Nephron progenitor cell (in vitro differentiated cells): ENCODE measurements around the gene RNF121.

Experiments used
- DNase-seq: peaks from one replicate; pipeline ENCODE4 v3.0.0; 2021
- H3K27ac Mint-ChIP-seq: 2 replicates; pipeline ENCODE4 v1.8.0; 2021; ENCODE audit warnings: mild to moderate bottlenecking, moderate library complexity, mixed read lengths
- H3K27me3 Mint-ChIP-seq: 2 replicates; pipeline ENCODE4 v1.8.0; 2021; ENCODE audit warnings: mild to moderate bottlenecking, low read depth, mixed read lengths; ENCODE audit not compliant: poor library complexity
- H3K36me3 Mint-ChIP-seq: 2 replicates; pipeline ENCODE4 v1.8.0; 2021; ENCODE audit warnings: low read depth, mixed read lengths
- H3K4me1 Mint-ChIP-seq: 2 replicates; pipeline ENCODE4 v1.8.0; 2021; ENCODE audit warnings: mixed read lengths
- H3K4me3 Mint-ChIP-seq: 2 replicates; pipeline ENCODE4 v1.8.0; 2021; ENCODE audit warnings: mild to moderate bottlenecking, moderate library complexity, mixed read lengths
- H3K9me3 Mint-ChIP-seq: 2 replicates; pipeline ENCODE4 v1.8.0; 2021; ENCODE audit warnings: mild to moderate bottlenecking, moderate library complexity, mixed read lengths
- CTCF ChIP-seq: fragments of 200-600 bp; sonication (generic); IDR thresholded peaks from 2 replicates; pipeline ENCODE4 v1.5.0; 2021; ENCODE audit warnings: antibody characterized with exemption

The RNF121 gene

GRCh38 chr11:71913756-71914526 is 14.9 kb upstream of the RNF121 start:
- Mint-ChIP-seq H3K9me3 (no peaks in the 10 kb centered on the region), H3K36me3 (peaks cover 51% of the 10 kb centered on the region)

DNA sequence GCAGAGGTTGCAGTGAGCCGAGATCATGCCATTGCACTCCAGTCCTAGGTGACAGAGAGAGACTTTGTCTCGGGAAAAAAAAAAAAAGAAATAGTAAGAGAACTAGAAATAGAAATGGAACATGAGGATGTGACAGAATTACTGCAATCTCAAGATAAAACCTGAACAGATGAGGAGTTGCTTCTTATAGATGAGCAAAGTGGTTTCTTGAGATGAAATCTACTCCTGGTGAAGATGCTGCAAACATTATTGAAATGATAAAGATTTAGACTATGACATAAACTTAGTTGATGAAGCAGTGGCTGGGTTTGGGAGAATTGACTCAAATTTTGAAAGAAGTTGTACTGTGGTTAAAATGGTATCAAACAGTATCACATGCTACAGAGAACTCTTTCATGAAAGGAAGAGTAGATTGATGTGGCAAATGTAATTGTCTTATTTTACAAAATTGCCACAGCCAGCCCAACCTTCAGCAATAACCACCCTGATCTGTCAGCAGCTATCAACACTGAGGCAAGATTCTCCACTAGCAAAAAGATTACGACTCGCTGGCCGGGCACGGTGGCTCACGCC is 14.1 kb upstream of the RNF121 start:
- Mint-ChIP-seq H3K4me3 (no peak overlapping the region), H3K4me1 (peaks cover 5% of the 10 kb centered on the region), H3K27ac (peak overlapping the region; percentile 39), H3K36me3 (peaks cover 52% of the 10 kb centered on the region), H3K9me3 (no peaks in the 10 kb centered on the region), H3K27me3 (peaks cover 10% of the 10 kb centered on the region)
- no peak for TF ChIP-seq CTCF
- no peak for DNase-seq

More at GRCh38 chr11:71913756-71914526, 14.9 kb upstream of the RNF121 start:
- H3K27ac Mint-ChIP-seq, result no peak overlapping the region
- peaks cover 8% of the 10 kb centered on the region for H3K27me3 Mint-ChIP-seq
- no peak overlapping the region for H3K4me3 Mint-ChIP-seq
- DNase-seq, result no peak
- peaks cover 6% of the 10 kb centered on the region for H3K4me1 Mint-ChIP-seq
- TF ChIP-seq CTCF, result no peak

DNA sequence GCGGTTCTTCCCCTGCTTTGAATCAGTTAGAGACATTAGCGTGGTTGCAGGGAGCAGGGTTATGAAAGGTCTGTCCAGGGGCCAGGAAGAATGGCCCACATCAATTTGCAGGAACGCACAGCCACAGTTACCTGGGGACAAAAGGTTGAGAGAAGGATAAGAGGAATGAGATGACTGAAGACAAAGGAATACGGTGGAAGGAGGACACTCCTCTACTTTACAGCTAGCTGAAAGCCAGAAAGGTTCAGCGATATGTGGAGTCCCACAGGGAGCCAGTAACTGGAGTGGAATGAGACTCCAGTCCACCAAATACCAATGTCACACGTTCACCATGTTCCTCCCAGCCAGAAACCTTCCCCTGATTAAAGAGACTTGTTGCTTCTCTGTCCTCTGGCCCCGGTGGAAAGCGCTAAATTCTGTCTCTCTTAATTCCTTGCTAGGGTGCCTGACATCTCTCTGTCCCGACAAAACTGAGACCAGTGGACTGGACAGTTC is 11.2 kb upstream of the RNF121 start:
- Mint-ChIP-seq H3K27ac (no peak overlapping the region), H3K36me3 (peaks cover 38% of the 10 kb centered on the region), H3K4me3 (no peak overlapping the region), H3K9me3 (no peaks in the 10 kb centered on the region), H3K4me1 (peaks cover 5% of the 10 kb centered on the region), H3K27me3 (peaks cover 10% of the 10 kb centered on the region)
- no peak for TF ChIP-seq CTCF
- DNase-seq, result no peak

DNA sequence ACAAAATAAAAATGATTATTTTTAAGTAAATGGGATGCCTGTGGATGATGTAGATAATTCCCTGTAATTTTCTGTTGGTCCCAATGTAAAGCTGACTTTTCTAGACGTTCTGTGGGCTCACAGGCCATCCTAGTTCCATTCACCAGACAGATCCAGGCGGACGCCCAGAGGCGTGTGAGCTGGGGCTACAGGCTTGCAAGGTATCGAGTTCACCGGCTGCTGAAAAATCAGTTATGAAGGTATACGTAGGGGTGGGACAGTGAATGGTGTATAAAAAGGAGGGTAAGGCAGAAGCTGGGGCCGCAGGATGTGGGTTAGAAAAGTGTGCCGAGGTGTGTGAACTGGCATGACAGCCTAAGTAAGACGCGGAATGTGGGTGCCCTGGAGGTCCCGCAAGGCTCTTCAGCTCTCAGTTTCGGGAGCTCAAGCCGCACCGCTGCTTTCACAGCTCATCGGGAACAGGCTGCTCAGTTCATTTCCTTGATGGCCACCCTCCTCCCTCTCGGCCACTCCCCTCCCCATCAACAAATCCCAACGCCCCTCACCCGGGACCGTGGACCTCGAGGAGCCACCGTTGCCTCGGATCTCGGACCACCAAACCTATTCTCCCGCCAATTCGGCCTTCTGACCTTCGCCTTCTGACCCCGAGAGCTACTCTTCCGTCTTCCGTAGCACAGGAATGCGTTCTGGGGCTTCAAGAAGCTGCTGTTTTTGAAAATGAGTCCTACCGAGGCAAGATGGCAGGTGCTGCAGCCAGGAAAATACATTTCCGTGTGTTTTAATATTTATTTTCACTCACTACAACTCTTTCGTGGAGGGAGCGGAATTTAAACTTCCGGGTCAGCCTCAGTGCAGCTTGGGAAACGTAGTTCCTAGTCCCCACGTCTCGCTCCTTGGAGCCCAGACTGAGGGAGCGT is 768 bp upstream of the RNF121 start, which contains the start of gene XNDC1N:
XNDC1N (minus strand) TSS at position 775 of the 917 bp plus-strand sequence. CDS start 5,241 bp downstream, outside the sequence.
- Mint-ChIP-seq H3K36me3 (peaks cover 19% of the 10 kb centered on the region), H3K27ac (peak within 1 kb of the TSS; percentile 99), H3K9me3 (no peaks in the 10 kb centered on the region), H3K27me3 (peaks cover 6% of the 10 kb centered on the region), H3K4me1 (peaks cover 33% of the 10 kb centered on the region), H3K4me3 (peak within 1 kb of the TSS; percentile 99)
- DNase-seq, result peak; percentile 73
- TF ChIP-seq CTCF, result no peak

DNA sequence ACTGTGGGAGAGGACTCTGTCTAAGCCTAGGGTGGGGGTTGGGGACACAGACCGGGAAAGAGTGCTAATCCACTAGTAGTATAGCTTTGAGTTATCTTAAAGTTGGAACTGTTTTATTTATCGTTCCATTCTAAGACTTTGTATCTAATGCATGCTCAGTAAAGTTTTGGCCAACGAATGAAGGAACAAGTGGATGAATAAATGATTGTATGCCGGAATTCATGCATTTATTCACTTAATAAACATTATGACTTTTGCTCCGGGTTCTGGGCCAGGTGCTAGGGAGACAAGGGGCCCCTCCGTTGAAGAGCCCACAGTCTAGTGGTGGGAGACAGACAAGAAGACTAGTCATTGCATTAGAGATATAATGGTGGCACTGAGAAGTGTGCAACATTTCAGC is 645 bp downstream of the RNF121 start:
- Mint-ChIP-seq H3K4me1 (peaks cover 33% of the 10 kb centered on the region), H3K27me3 (peaks cover 2% of the 10 kb centered on the region), H3K9me3 (no peaks in the 10 kb centered on the region), H3K36me3 (peaks cover 19% of the 10 kb centered on the region), H3K4me3 (peak overlapping the region; percentile 99), H3K27ac (peak overlapping the region; percentile 99)
- DNase-seq, result no peak
- no peak for TF ChIP-seq CTCF
